H9 (cell line): ENCODE measurements around the gene ZC3H15. TPM values are rescaled to one million over a fixed set of nuclear protein-coding genes. Genes with fewer than 3 reads are reported as not detected.

ENCODE experiments used
- DNase-seq: peaks from one replicate; pipeline ENCODE4 v3.0.0-alpha.2; 2017
- H2AFZ ChIP-seq: one replicate; pipeline ENCODE4 v1.6.1; 2013; ENCODE audit warnings: mild to moderate bottlenecking, low read length, control low read depth, moderate library complexity
- H2AK5ac ChIP-seq: 2 replicates; pipeline ENCODE4 v1.6.1; 2013; ENCODE audit warnings: low read length, control low read depth, mixed read lengths; ENCODE audit not compliant: insufficient read length
- H2BK120ac ChIP-seq: one replicate; pipeline ENCODE4 v1.6.1; 2013; ENCODE audit warnings: low read depth, mild to moderate bottlenecking, low read length, control low read depth, inconsistent platforms; ENCODE audit not compliant: poor library complexity, severe bottlenecking
- H2BK12ac ChIP-seq: 2 replicates; pipeline ENCODE4 v1.6.1; 2013; ENCODE audit warnings: low read length, control low read depth, mixed read lengths, low read depth; ENCODE audit not compliant: insufficient read length
- H2BK15ac ChIP-seq: 2 replicates; pipeline ENCODE4 v1.6.1; 2013; ENCODE audit warnings: low read depth, low read length, control low read depth
- H2BK20ac ChIP-seq: one replicate; pipeline ENCODE4 v1.6.1; 2013; ENCODE audit warnings: low read depth, mild to moderate bottlenecking, low read length, control low read depth, inconsistent platforms; ENCODE audit not compliant: poor library complexity, severe bottlenecking
- H2BK5ac ChIP-seq: 2 replicates; pipeline ENCODE4 v1.6.1; 2013; ENCODE audit warnings: low read length, control low read depth, mixed read lengths; ENCODE audit not compliant: insufficient read length
- H3K14ac ChIP-seq: 2 replicates; pipeline ENCODE4 v1.6.1; 2013; ENCODE audit warnings: low read length, control low read depth; ENCODE audit not compliant: insufficient read depth
- H3K18ac ChIP-seq: 2 replicates; pipeline ENCODE4 v1.6.1; 2013; ENCODE audit warnings: low read depth, mild to moderate bottlenecking, mixed read lengths, low read length, control low read depth; ENCODE audit not compliant: insufficient read length
- H3K23ac ChIP-seq: 2 replicates; pipeline ENCODE4 v1.6.1; 2013; ENCODE audit warnings: low read length, control low read depth, mixed read lengths, low read depth; ENCODE audit not compliant: insufficient read length
- H3K23me2 ChIP-seq: 2 replicates; pipeline ENCODE4 v1.6.1; 2013; ENCODE audit warnings: low read depth, mild to moderate bottlenecking, mixed read lengths, low read length, control low read depth; ENCODE audit not compliant: insufficient read length, poor library complexity, severe bottlenecking
- H3K27ac ChIP-seq: 2 replicates; pipeline ENCODE4 v1.5.1; 2013; ENCODE audit warnings: low read length, control low read depth, mixed read lengths, low read depth; ENCODE audit not compliant: insufficient read length
- H3K27me3 ChIP-seq: 2 replicates; pipeline ENCODE4 v1.6.1; 2013; ENCODE audit warnings: low read length, control low read depth, inconsistent platforms; ENCODE audit not compliant: insufficient read depth
- H3K4ac ChIP-seq: 2 replicates; pipeline ENCODE4 v1.6.1; 2013; ENCODE audit warnings: low read depth, mild to moderate bottlenecking, control low read depth, inconsistent platforms, low read length, moderate library complexity
- H3K4me1 ChIP-seq: 2 replicates; pipeline ENCODE4 v1.6.1; 2013; ENCODE audit warnings: low read length, control low read depth, inconsistent platforms; ENCODE audit not compliant: insufficient read depth
- H3K4me2 ChIP-seq: 2 replicates; pipeline ENCODE4 v1.6.1; 2013; ENCODE audit warnings: low read length, control low read depth, mixed read lengths; ENCODE audit not compliant: insufficient read length, insufficient read depth
- H3K56ac ChIP-seq: 2 replicates; pipeline ENCODE4 v1.6.1; 2013; ENCODE audit warnings: low read depth, mild to moderate bottlenecking, mixed read lengths, low read length, control low read depth; ENCODE audit not compliant: insufficient read length
- H3K79me1 ChIP-seq: 2 replicates; pipeline ENCODE4 v1.6.1; 2013; ENCODE audit warnings: low read depth, mild to moderate bottlenecking, moderate library complexity, low read length, control low read depth, inconsistent platforms; ENCODE audit not compliant: insufficient read depth, poor library complexity, severe bottlenecking
- H3K79me2 ChIP-seq: 2 replicates; pipeline ENCODE4 v1.6.1; 2013; ENCODE audit warnings: low read length, control low read depth, inconsistent platforms; ENCODE audit not compliant: insufficient read depth
- H3K9ac ChIP-seq: 2 replicates; pipeline ENCODE4 v1.6.1; 2013; ENCODE audit warnings: low read length, control low read depth, mixed read lengths; ENCODE audit not compliant: insufficient read length; ENCODE audit errors: extremely low read depth
- H3K9me3 ChIP-seq: one replicate; pipeline ENCODE4 v1.6.1; 2013; ENCODE audit warnings: low read depth, low read length, inconsistent platforms; ENCODE audit not compliant: control insufficient read depth
- H3T11ph ChIP-seq: one replicate; pipeline ENCODE4 v1.6.1; 2013; ENCODE audit warnings: mild to moderate bottlenecking, low read length, control low read depth, inconsistent platforms
- H4K20me1 ChIP-seq: one replicate; pipeline ENCODE4 v1.6.1; 2013; ENCODE audit not compliant: control insufficient read depth, insufficient read length, insufficient read depth
- H4K5ac ChIP-seq: 2 replicates; pipeline ENCODE4 v1.6.1; 2013; ENCODE audit warnings: low read depth, mild to moderate bottlenecking, mixed read lengths, low read length, control low read depth; ENCODE audit not compliant: insufficient read length
- H4K8ac ChIP-seq: replicated peaks from 2 replicates; pipeline ENCODE4 v1.6.1; 2013; ENCODE audit warnings: low read length, control low read depth, mixed read lengths, low read depth; ENCODE audit not compliant: insufficient read length
- H4K91ac ChIP-seq: 2 replicates; pipeline ENCODE4 v1.6.1; 2013; ENCODE audit warnings: low read depth, mild to moderate bottlenecking, moderate library complexity, mixed read lengths, low read length, control low read depth; ENCODE audit not compliant: insufficient read length
- H3K27ac Mint-ChIP-seq, 3 experiments: 2 replicates in 2 of 3; 3 replicates in 1 of 3; pipeline ENCODE4 v1.8.0; 2020 to 2021; ENCODE audit warnings: mixed read lengths in 3 of 3, mild to moderate bottlenecking in 1 of 3, moderate library complexity in 1 of 3
- H3K27me3 Mint-ChIP-seq: 2 replicates; pipeline ENCODE4 v1.8.0; 2021; ENCODE audit warnings: low read depth, mild to moderate bottlenecking, moderate library complexity, mixed read lengths
- H3K36me3 Mint-ChIP-seq, 3 experiments: 2 replicates in 2 of 3; 3 replicates in 1 of 3; pipeline ENCODE4 v1.8.0; 2020 to 2021; ENCODE audit warnings: low read depth in 3 of 3, mixed read lengths in 3 of 3; ENCODE audit not compliant: insufficient read depth in 1 of 3
- H3K4me1 Mint-ChIP-seq, 2 experiments: 2 replicates each; pipeline ENCODE4 v1.8.0; 2020; ENCODE audit warnings: mixed read lengths in 2 of 2
- H3K4me3 Mint-ChIP-seq, 2 experiments: 2 replicates in 1 of 2; 3 replicates in 1 of 2; pipeline ENCODE4 v1.8.0; 2020 to 2021; ENCODE audit warnings: mild to moderate bottlenecking in 2 of 2, mixed read lengths in 2 of 2, moderate library complexity in 1 of 2
- H3K9me3 Mint-ChIP-seq, 2 experiments: 2 replicates in 1 of 2; 3 replicates in 1 of 2; pipeline ENCODE4 v1.8.0; 2020; ENCODE audit warnings: mild to moderate bottlenecking in 2 of 2, mixed read lengths in 2 of 2, moderate library complexity in 1 of 2
- CTCF ChIP-seq: fragments of 200-600 bp; sonication (generic); conservative IDR thresholded peaks from 3 replicates; pipeline ENCODE4 v1.8.0; 2021; ENCODE audit warnings: antibody characterized with exemption, mild to moderate bottlenecking
- whole genome bisulfite sequencing: extraction: QIAGEN DNeasy Blood & Tissue Kit; methylation state at CpG from one replicate; pipeline ENCODE4 v1.1.7; 2013; ENCODE audit warnings: missing lambda C conversion rate, low lambda C conversion rate, mixed read lengths; ENCODE audit not compliant: insufficient read length; ENCODE audit errors: extremely low coverage; 5-methylcytosine and 5-hydroxymethylcytosine counted together
- total RNA-seq: library from RNA; stranded (reverse); gene quantifications from 2 replicates; pipeline ENCODE4 v1.2.1, GENCODE V29; 2021

Gene ZC3H15
- total RNA-seq, 1 experiment from 2014 or later, result 71.3 TPM

- WGBS, result no CpG with 5 or more reads among the region's 2 CpGs
- Histone ChIP-seq H3K4ac (no peak overlapping the region), H3K27ac (no peak overlapping the region), H4K91ac (no peak overlapping the region), H2AK5ac (no peak overlapping the region), H3K9ac (no peak overlapping the region), H2BK20ac (no peak overlapping the region), H2AFZ (no peak overlapping the region), H4K5ac (no peak overlapping the region), H2BK120ac (no peak overlapping the region), H3K27me3 (no peaks in the 10 kb centered on the region), H2BK15ac (no peak overlapping the region), H3K18ac (no peak overlapping the region), H3K79me2 (no peaks in the 10 kb centered on the region), H2BK12ac (no peak overlapping the region), H3K56ac (no peak overlapping the region), H3K14ac (no peak overlapping the region), H4K20me1 (no peaks in the 10 kb centered on the region), H3K79me1 (no peaks in the 10 kb centered on the region), H4K8ac (no peak overlapping the region), H3K23ac (no peak overlapping the region), H2BK5ac (no peak overlapping the region), H3K23me2 (no peaks in the 10 kb centered on the region), H3K9me3 (no peaks in the 10 kb centered on the region), H3K4me2 (no peak overlapping the region), H3T11ph (no peak overlapping the region), H3K4me1 (no peaks in the 10 kb centered on the region)
- H3K9me3 Mint-ChIP-seq, result peaks cover 6 to 8% of the 10 kb centered on the region in 2 experiments; a peak in 4 of 5 replicates
- no peak overlapping the region; a peak in 1 of 5 replicates for H3K4me3 Mint-ChIP-seq
- DNase-seq, result no peak
- H3K27ac Mint-ChIP-seq, result no peak overlapping the region
- H3K4me1 Mint-ChIP-seq, result no peaks in the 10 kb centered on the region
- peaks cover 0 to 8% (median 5%) of the 10 kb centered on the region in 3 experiments; a peak in 5 of 7 replicates for H3K36me3 Mint-ChIP-seq
- no peak for TF ChIP-seq CTCF
- no peaks in the 10 kb centered on the region for H3K27me3 Mint-ChIP-seq
Observed at GRCh38 chr2:186558512-186559276, 72.6 kb downstream of the ZC3H15 start.

Other genes with a start within 250 kb of the ZC3H15 start
- gene ITGAV, start 103.8 kb downstream of the ZC3H15 start, total RNA-seq, result 22.3 and 26.9 TPM in 2 replicates
- 6.1 and 6.2 TPM in 2 replicates for gene FAM171B, start 207.8 kb downstream of the ZC3H15 start, total RNA-seq